CD4-positive, alpha-beta memory T cell (primary cell): ENCODE data around the gene SLC27A4. TPM values are rescaled to one million over a fixed set of nuclear protein-coding genes. Genes with fewer than 3 reads are reported as not detected.
A peak's percentile ranks its signal among the peaks of the same experiment; 100 is the strongest.

Experiments
- CTCF ChIA-PET: fragments of 350-600 bp; sonication (Branson Sonifier 250); formaldehyde crosslinking; loops from one replicate; lab custom pipeline; 2021; ENCODE audit warnings: inconsistent platforms; ENCODE audit not compliant: partially characterized antibody; lab: Charles Lee
- POLR2A ChIA-PET: fragments of 350-600 bp; sonication (Branson Sonifier 250); formaldehyde crosslinking; loops from one replicate; lab custom pipeline; 2021; ENCODE audit not compliant: partially characterized antibody; lab: Charles Lee
- DNase-seq, 5 donors: peaks; one replicate each; pipeline versions ENCODE4 v3.0.0 to v3.0.0-alpha.2; 2020 to 2022; ENCODE audit warnings: mixed read lengths in 1 of 5
- H3K27ac ChIP-seq: one replicate; pipeline ENCODE4 v1.7.0; 2013; ENCODE audit warnings: low read depth, low read length
- H3K27me3 ChIP-seq: 2 replicates; pipeline ENCODE4 v1.7.0; 2013; ENCODE audit warnings: mild to moderate bottlenecking, low read length, moderate library complexity; ENCODE audit not compliant: insufficient read depth
- H3K36me3 ChIP-seq: 2 replicates; pipeline ENCODE4 v1.7.0; 2013; ENCODE audit warnings: mild to moderate bottlenecking, low read length, moderate library complexity; ENCODE audit not compliant: insufficient read depth
- H3K4me1 ChIP-seq: 2 replicates; pipeline ENCODE4 v1.7.0; 2013; ENCODE audit warnings: mild to moderate bottlenecking, low read length, moderate library complexity; ENCODE audit not compliant: insufficient read depth
- H3K4me3 ChIP-seq, 2 donors: one replicate each; pipeline ENCODE4 v1.7.0; 2013; ENCODE audit warnings: low read length in 2 of 2, mild to moderate bottlenecking in 1 of 2
- H3K9me3 ChIP-seq, 2 donors: one replicate each; pipeline ENCODE4 v1.7.0; 2013; ENCODE audit warnings: low read length in 2 of 2, control low read depth in 1 of 2; ENCODE audit not compliant: control insufficient read depth in 1 of 2
- H3K27ac Mint-ChIP-seq, 7 donors: one replicate each; pipeline ENCODE4 v1.8.0; 2020 to 2021; ENCODE audit warnings: mixed read lengths in 7 of 7, mild to moderate bottlenecking in 6 of 7, inconsistent platforms in 3 of 7, moderate library complexity in 3 of 7
- H3K27me3 Mint-ChIP-seq, 2 donors: one replicate each; pipeline ENCODE4 v1.8.0; 2020 to 2021; ENCODE audit warnings: mixed read lengths in 2 of 2
- H3K36me3 Mint-ChIP-seq, 2 donors: one replicate each; pipeline ENCODE4 v1.8.0; 2020 to 2021; ENCODE audit warnings: mixed read lengths in 2 of 2, inconsistent platforms in 1 of 2, mild to moderate bottlenecking in 1 of 2
- H3K4me1 Mint-ChIP-seq, 4 donors: one replicate each; pipeline ENCODE4 v1.8.0; 2020 to 2021; ENCODE audit warnings: mixed read lengths in 4 of 4, mild to moderate bottlenecking in 1 of 4
- H3K4me3 Mint-ChIP-seq, 8 donors: one replicate each; pipeline ENCODE4 v1.8.0; 2020 to 2021; ENCODE audit warnings: mixed read lengths in 8 of 8, mild to moderate bottlenecking in 7 of 8, moderate library complexity in 6 of 8, inconsistent platforms in 3 of 8
- H3K9me3 Mint-ChIP-seq, 8 donors: one replicate each; pipeline ENCODE4 v1.8.0; 2020 to 2021; ENCODE audit warnings: mixed read lengths in 8 of 8, mild to moderate bottlenecking in 5 of 8, inconsistent platforms in 3 of 8, moderate library complexity in 1 of 8
- intact Hi-C: fragments of 100-400 bp; cut with micrococcal nuclease; formaldehyde crosslinking; loops from one replicate; pipeline ENCODE4 v1.15.1; 2023
- polyA plus RNA-seq, 2 donors: library from polyadenylated mRNA; unstranded; fragments of 300-500 nt; fragmentation: Illumina TruSeq; gene quantifications; one replicate each; pipeline ENCODE4 v1.2.3, GENCODE V29; 2021
- total RNA-seq, 2 experiments: library from RNA; stranded (reverse); gene quantifications; one replicate each; pipeline ENCODE4 v1.2.3, GENCODE V29; 2021

SLC27A4 gene
- 10 to 100 TPM; 13.9 to 16.3 TPM for total RNA-seq
- 1 to 10 TPM; 5.4 to 8.6 TPM for polyA plus RNA-seq

- ChIA-PET POLR2A (interaction anchor here (0.7 to 1.0 kb wide), 3 partner anchors 18 to 90 kb away, joined by 3 to 6 read pairs (median 5); partner anchors contain the start of genes TRUB2 and URM1), CTCF (interaction anchor here (1.0 to 1.6 kb wide), 2 partner anchors 22 to 45 kb away, joined by 3 read pairs; no protein-coding TSS in a partner anchor)
These were observed at the start of gene SLC27A4 for GRCh38 chr9:128339761-128340690. Gene SLC27A4 (plus strand): TSS chr9:128340527. CDS start chr9:128343133, 2,606 bp downstream.

GRCh38 chr9:128292009-128292408 is 48.3 kb upstream of the SLC27A4 start:
- Histone ChIP-seq H3K27me3 (no peaks in the 10 kb centered on the region), H3K27ac (no peak overlapping the region), H3K4me3 (no peak overlapping the region), H3K36me3 (peaks cover 5% of the 10 kb centered on the region), H3K9me3 (no peaks in the 10 kb centered on the region), H3K4me1 (no peaks in the 10 kb centered on the region)
- H3K4me1 Mint-ChIP-seq: peaks cover 2 to 5% (median 4%) of the 10 kb centered on the region in 4 donors
- H3K36me3 Mint-ChIP-seq: peaks cover 5 to 14% of the 10 kb centered on the region in 2 donors
- no peaks in the 10 kb centered on the region for H3K27me3 Mint-ChIP-seq
- ChIA-PET POLR2A (no interaction called here), CTCF (interaction anchor here (0.6 to 1.9 kb wide), 4 partner anchors 18 to 128 kb away, joined by 3 to 9 read pairs (median 3); no protein-coding TSS in a partner anchor)
- no peaks in the 10 kb centered on the region for H3K9me3 Mint-ChIP-seq
- no peak for DNase-seq
- H3K4me3 Mint-ChIP-seq: no peak overlapping the region
- intact Hi-C loops: no loop called here
- no peak overlapping the region for H3K27ac Mint-ChIP-seq

More at GRCh38 chr9:128339761-128340690, at the start of gene SLC27A4:
- Histone ChIP-seq H3K4me3 (peak within 1 kb of the TSS; percentile 68 to 87), H3K36me3 (peaks cover 19% of the 10 kb centered on the region), H3K4me1 (peaks cover 15% of the 10 kb centered on the region), H3K27me3 (no peaks in the 10 kb centered on the region), H3K27ac (peak within 1 kb of the TSS; percentile 58), H3K9me3 (no peaks in the 10 kb centered on the region)
- H3K4me3 Mint-ChIP-seq: peak within 1 kb of the TSS; percentile 89 to 99 (median 94)
- intact Hi-C loops: loop anchor here (1.0 kb wide), 4 partner anchors 18 to 90 kb away; partner anchors contain the start of genes COQ4, GOLGA2, SWI5 and TRUB2
- H3K4me1 Mint-ChIP-seq: peaks cover 6 to 16% (median 7%) of the 10 kb centered on the region in 4 donors
- H3K27me3 Mint-ChIP-seq: no peaks in the 10 kb centered on the region
- peak; percentile 83 to 87 (median 85) for DNase-seq
- H3K9me3 Mint-ChIP-seq: no peaks in the 10 kb centered on the region
- H3K36me3 Mint-ChIP-seq: peaks cover 4 to 13% of the 10 kb centered on the region in 2 donors
- H3K27ac Mint-ChIP-seq: peak within 1 kb of the TSS; percentile 84 to 96 (median 93)

GRCh38 chr9:128293091-128293490 is 47.2 kb upstream of the SLC27A4 start:
- no peaks in the 10 kb centered on the region for H3K9me3 ChIP-seq
- intact Hi-C loops: no loop called here
- POLR2A ChIA-PET: no interaction called here
- Mint-ChIP-seq H3K4me3 (no peak overlapping the region), H3K36me3 (peaks cover under 1 to 10% of the 10 kb centered on the region in 2 donors), H3K4me1 (peaks cover 2 to 5% (median 4%) of the 10 kb centered on the region in 4 donors), H3K27me3 (no peaks in the 10 kb centered on the region), H3K9me3 (no peaks in the 10 kb centered on the region), H3K27ac (no peak overlapping the region)
- H3K4me1 ChIP-seq: no peaks in the 10 kb centered on the region
- no peaks in the 10 kb centered on the region for H3K27me3 ChIP-seq
- no peak for DNase-seq
- CTCF ChIA-PET: interaction anchor here (1.1 to 1.9 kb wide), 2 partner anchors 48 to 127 kb away, joined by 3 to 9 read pairs; no protein-coding TSS in a partner anchor
- peaks cover 5% of the 10 kb centered on the region for H3K36me3 ChIP-seq
- H3K27ac ChIP-seq: no peak overlapping the region
- no peak overlapping the region for H3K4me3 ChIP-seq

- no peak overlapping the region for H3K4me3 ChIP-seq
- DNase-seq: no peak
- no peak overlapping the region for H3K4me3 Mint-ChIP-seq
- peaks cover 0 to 3% of the 10 kb centered on the region in 2 donors for H3K36me3 Mint-ChIP-seq
- H3K4me1 ChIP-seq: no peaks in the 10 kb centered on the region
- intact Hi-C loops: no loop called here
- ChIA-PET CTCF (interaction anchor here (1.1 to 1.6 kb wide), 3 partner anchors 18 to 68 kb away, joined by 5 to 13 read pairs (median 6); partner anchors contain the start of genes GOLGA2 and SWI5), POLR2A (no interaction called here)
- H3K9me3 Mint-ChIP-seq: no peaks in the 10 kb centered on the region
- H3K27me3 ChIP-seq: no peaks in the 10 kb centered on the region
- H3K36me3 ChIP-seq: no peaks in the 10 kb centered on the region
- H3K27ac Mint-ChIP-seq: no peak overlapping the region
- H3K27me3 Mint-ChIP-seq: no peaks in the 10 kb centered on the region
- H3K27ac ChIP-seq: no peak overlapping the region
- no peaks in the 10 kb centered on the region for H3K9me3 ChIP-seq
- H3K4me1 Mint-ChIP-seq: peaks cover 2 to 5% (median 4%) of the 10 kb centered on the region in 4 donors
These were observed 46.2 kb upstream of the SLC27A4 start for GRCh38 chr9:128294142-128294541.

- peaks cover 2 to 5% (median 4%) of the 10 kb centered on the region in 4 donors for H3K4me1 Mint-ChIP-seq
- no peaks in the 10 kb centered on the region for H3K27me3 Mint-ChIP-seq
- Histone ChIP-seq H3K9me3 (no peaks in the 10 kb centered on the region), H3K27me3 (no peaks in the 10 kb centered on the region), H3K4me3 (no peak overlapping the region), H3K27ac (no peak overlapping the region), H3K4me1 (no peaks in the 10 kb centered on the region), H3K36me3 (no peaks in the 10 kb centered on the region)
- DNase-seq: no peak
- no peaks in the 10 kb centered on the region for H3K9me3 Mint-ChIP-seq
- peak overlapping the region in 2 of 7 donors; percentile 18 to 48 for H3K27ac Mint-ChIP-seq
- POLR2A ChIA-PET: no interaction called here
- H3K4me3 Mint-ChIP-seq: no peak overlapping the region
- intact Hi-C loops: no loop called here
- CTCF ChIA-PET: interaction anchor here (0.7 to 1.9 kb wide), 9 partner anchors 9 to 123 kb away, joined by 3 to 7 read pairs (median 4); no protein-coding TSS in a partner anchor
- H3K36me3 Mint-ChIP-seq: peaks cover 0 to 2% of the 10 kb centered on the region in 2 donors
These were observed 43.7 kb upstream of the SLC27A4 start for GRCh38 chr9:128296340-128297220.

GRCh38 chr9:128297221-128297773 is 43.0 kb upstream of the SLC27A4 start:
- no peaks in the 10 kb centered on the region for H3K4me1 ChIP-seq
- no peaks in the 10 kb centered on the region for H3K9me3 Mint-ChIP-seq
- ChIA-PET CTCF (interaction anchor here (0.9 to 1.9 kb wide), 4 partner anchors 44 to 123 kb away, joined by 3 to 7 read pairs (median 4); no protein-coding TSS in a partner anchor), POLR2A (interaction anchor here (0.7 kb wide), 1 partner anchor 74 kb away, joined by 3 read pairs; the partner anchor contains the start of gene URM1)
- no peak overlapping the region for H3K4me3 ChIP-seq
- peaks cover 0 to 2% of the 10 kb centered on the region in 2 donors for H3K36me3 Mint-ChIP-seq
- H3K4me1 Mint-ChIP-seq: peaks cover 2 to 5% (median 4%) of the 10 kb centered on the region in 4 donors
- H3K27ac ChIP-seq: no peak overlapping the region
- H3K4me3 Mint-ChIP-seq: no peak overlapping the region
- H3K36me3 ChIP-seq: no peaks in the 10 kb centered on the region
- DNase-seq: no peak
- no peaks in the 10 kb centered on the region for H3K9me3 ChIP-seq
- H3K27ac Mint-ChIP-seq: no peak overlapping the region
- no peaks in the 10 kb centered on the region for H3K27me3 Mint-ChIP-seq
- intact Hi-C loops: no loop called here
- H3K27me3 ChIP-seq: no peaks in the 10 kb centered on the region
